ENCODE measurements around the gene CAPN12.

- no peak for TF ChIP-seq CTCF (IDR thresholded peaks at IDR 0.05)
- no peak for TF ChIP-seq POLR2A (IDR thresholded peaks at IDR 0.05)
Observed at GRCh38 chr19:38793177-38793576, 48.9 kb upstream of the CAPN12 start.

All from prostate gland (tissue), 2 donors.